ENCODE data around the gene CCDC169.
"Not testable (repeated sequence)": the region's sequence is repeated elsewhere in the genome, so short reads cannot be mapped to it uniquely, and the experiment has no call there.

CCDC169 gene
- 0 to 0.18 (median 0) reads per million in 4 experiments for total RNA-seq

GRCh38 chr13:36297366-36298338 is at the start of gene CCDC169:
Gene CCDC169 (minus strand): TSS chr13:36297814. CDS start chr13:36297719, 95 bp downstream.
- DNase-seq, result peak; percentile 26

GRCh38 chr13:36346222-36347083 is 48.8 kb upstream of the CCDC169 start, which contains the start of gene SPART:
Gene SPART (minus strand): TSS chr13:36346394. CDS start chr13:36335830, 10,564 bp downstream.
- peak; percentile 76 for DNase-seq

- peak; percentile 9 for DNase-seq
These were observed 48.0 kb upstream of the CCDC169 start for GRCh38 chr13:36345438-36346221.

- no peak for DNase-seq
These were observed 47.3 kb upstream of the CCDC169 start for GRCh38 chr13:36344886-36345437.

- no peak for DNase-seq
These were observed 46.6 kb upstream of the CCDC169 start for GRCh38 chr13:36344173-36344572.

GRCh38 chr13:36343766-36344165 is 46.2 kb upstream of the CCDC169 start:
- no peak for DNase-seq

GRCh38 chr13:36342715-36343114 is 45.1 kb upstream of the CCDC169 start:
- no peak for DNase-seq

- no peak for DNase-seq
These were observed 44.1 kb upstream of the CCDC169 start for GRCh38 chr13:36341718-36342117.

GRCh38 chr13:36339600-36340155 is 42.1 kb upstream of the CCDC169 start:
- DNase-seq, result no peak

- no peak for DNase-seq
These were observed 40.5 kb upstream of the CCDC169 start for GRCh38 chr13:36337938-36338641.

- no peak for DNase-seq
These were observed 35.4 kb upstream of the CCDC169 start for GRCh38 chr13:36332986-36333385.

GRCh38 chr13:36332255-36332654 is 34.6 kb upstream of the CCDC169 start:
- not testable (repeated sequence) for DNase-seq

GRCh38 chr13:36331280-36331679 is 33.7 kb upstream of the CCDC169 start:
- no peak for DNase-seq

GRCh38 chr13:36329361-36329760 is 31.7 kb upstream of the CCDC169 start:
- no peak for DNase-seq

- no peak for DNase-seq
These were observed 31.2 kb upstream of the CCDC169 start for GRCh38 chr13:36328821-36329220.

- DNase-seq, result no peak
These were observed 28.3 kb upstream of the CCDC169 start for GRCh38 chr13:36325912-36326311.

GRCh38 chr13:36324881-36325280 is 27.3 kb upstream of the CCDC169 start:
- DNase-seq, result not testable (repeated sequence)

GRCh38 chr13:36323951-36324566 is 26.4 kb upstream of the CCDC169 start:
- DNase-seq, result no peak

GRCh38 chr13:36323408-36323807 is 25.8 kb upstream of the CCDC169 start:
- DNase-seq, result no peak

- DNase-seq, result not testable (repeated sequence)
These were observed 22.2 kb upstream of the CCDC169 start for GRCh38 chr13:36319793-36320192.

All from effector CD8-positive, alpha-beta T cell (primary cell).